HL-60 (cell line): ENCODE measurements around the gene ZFTA.

Experiments
- POLR2AphosphoS5 ChIP-seq: IDR thresholded peaks from 2 replicates; pipeline ENCODE4 v1.6.1; 2012; ENCODE audit warnings: low read depth
- TF ChIP-seq, protein P1 (sequence below): IDR thresholded peaks from one replicate; pipeline ENCODE4 v1.5.1; 2011; ENCODE audit warnings: low read length, control low read depth, inconsistent platforms; ENCODE audit not compliant: insufficient read depth

DNA sequence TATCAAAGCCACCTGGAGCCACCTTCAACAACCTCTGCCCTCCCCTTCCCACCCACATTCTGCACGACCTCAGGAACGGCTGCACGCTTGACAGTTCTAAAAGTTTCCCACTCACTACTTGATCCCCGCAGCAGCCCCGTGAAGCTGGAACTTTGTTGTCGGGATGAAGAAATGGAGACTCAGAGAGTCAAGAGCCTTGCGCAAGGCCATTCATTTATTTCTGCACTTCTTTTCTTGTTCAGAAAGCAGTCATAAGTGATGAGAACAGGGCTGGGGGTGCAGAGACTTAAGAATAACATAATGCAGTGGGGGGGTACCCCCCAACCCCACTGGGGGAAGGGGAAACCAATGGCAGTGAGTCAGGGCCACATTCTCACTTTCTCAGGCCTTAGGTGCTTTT is 2.2 kb upstream of the ZFTA start:
- TF ChIP-seq, protein P1, sequence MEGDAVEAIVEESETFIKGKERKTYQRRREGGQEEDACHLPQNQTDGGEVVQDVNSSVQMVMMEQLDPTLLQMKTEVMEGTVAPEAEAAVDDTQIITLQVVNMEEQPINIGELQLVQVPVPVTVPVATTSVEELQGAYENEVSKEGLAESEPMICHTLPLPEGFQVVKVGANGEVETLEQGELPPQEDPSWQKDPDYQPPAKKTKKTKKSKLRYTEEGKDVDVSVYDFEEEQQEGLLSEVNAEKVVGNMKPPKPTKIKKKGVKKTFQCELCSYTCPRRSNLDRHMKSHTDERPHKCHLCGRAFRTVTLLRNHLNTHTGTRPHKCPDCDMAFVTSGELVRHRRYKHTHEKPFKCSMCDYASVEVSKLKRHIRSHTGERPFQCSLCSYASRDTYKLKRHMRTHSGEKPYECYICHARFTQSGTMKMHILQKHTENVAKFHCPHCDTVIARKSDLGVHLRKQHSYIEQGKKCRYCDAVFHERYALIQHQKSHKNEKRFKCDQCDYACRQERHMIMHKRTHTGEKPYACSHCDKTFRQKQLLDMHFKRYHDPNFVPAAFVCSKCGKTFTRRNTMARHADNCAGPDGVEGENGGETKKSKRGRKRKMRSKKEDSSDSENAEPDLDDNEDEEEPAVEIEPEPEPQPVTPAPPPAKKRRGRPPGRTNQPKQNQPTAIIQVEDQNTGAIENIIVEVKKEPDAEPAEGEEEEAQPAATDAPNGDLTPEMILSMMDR, result no peak
- no peak for TF ChIP-seq POLR2AphosphoS5
